ENCODE results near the gene ARHGAP44. TPM values are rescaled to one million over a fixed set of nuclear protein-coding genes. Genes with fewer than 3 reads are reported as not detected.

The ARHGAP44 gene
- total RNA-seq, 5 donors from 2014 or later (not counting 1 experiment from before 2014, with no cell fraction given): 0.15 to 0.39 (median 0.38) TPM; not detected in 2

GRCh38 chr17:12902046-12902445 lies 112.7 kb downstream of the ARHGAP44 start:
- H3K9me3 Mint-ChIP-seq: peaks cover 3 to 29% (median 5%) of the 10 kb centered on the region in 3 donors
- 85% methylated on average over 3 of the region's 3 CpGs for WGBS (ENCODE audit: insufficient coverage)
- no peaks in the 10 kb centered on the region for H3K4me1 Mint-ChIP-seq
- Histone ChIP-seq H3K9me3 (no peaks in the 10 kb centered on the region), H3K27me3 (replicated peaks in 1 of 2; ENCODE audit: control insufficient read depth in 2 of 2, extremely low read depth in 1 of 2, insufficient read depth in 2 of 2, low read length in 1 of 2) (no peaks in the 10 kb centered on the region), H3K36me3 (ENCODE audit: control insufficient read depth in 2 of 2, extremely low read depth in 1 of 2, insufficient read depth in 1 of 2, low read length in 1 of 2) (no peaks in the 10 kb centered on the region), H3K4me1 (ENCODE audit: control insufficient read depth in 1 of 2, extremely low read depth in 1 of 2, insufficient read depth in 2 of 2, low read length in 2 of 2) (no peaks in the 10 kb centered on the region), H3K4me3 (ENCODE audit: control insufficient read depth in 1 of 2, extremely low read depth in 1 of 2, low read length in 1 of 2) (no peak overlapping the region), H3K27ac (ENCODE audit: low read length) (no peak overlapping the region)
- no peak for DNase-seq
- no peaks in the 10 kb centered on the region for H3K36me3 Mint-ChIP-seq
- peaks cover 3% of the 10 kb centered on the region in 2 donors for H3K27me3 Mint-ChIP-seq
- ChIA-PET CTCF (no interaction called here), POLR2A (no interaction called here)
- no peak for ATAC-seq (replicated peaks in 1 of 4)
- no peak overlapping the region for H3K27ac Mint-ChIP-seq
- H3K4me3 Mint-ChIP-seq: no peak overlapping the region

GRCh38 chr17:12907477-12907876 lies 118.2 kb downstream of the ARHGAP44 start:
- Mint-ChIP-seq H3K27ac (no peak overlapping the region), H3K36me3 (no peaks in the 10 kb centered on the region), H3K9me3 (peaks cover 6 to 25% (median 9%) of the 10 kb centered on the region in 3 donors), H3K4me1 (no peaks in the 10 kb centered on the region), H3K27me3 (peaks cover 6 to 7% of the 10 kb centered on the region in 2 donors), H3K4me3 (no peak overlapping the region)
- no peaks in the 10 kb centered on the region for H3K27me3 ChIP-seq (replicated peaks in 1 of 2; ENCODE audit: control insufficient read depth in 2 of 2, extremely low read depth in 1 of 2, insufficient read depth in 2 of 2, low read length in 1 of 2)
- DNase-seq (no peak), ATAC-seq (replicated peaks in 1 of 4) (no peak)
- no peaks in the 10 kb centered on the region for H3K9me3 ChIP-seq
- no peaks in the 10 kb centered on the region for H3K4me1 ChIP-seq (ENCODE audit: control insufficient read depth in 1 of 2, extremely low read depth in 1 of 2, insufficient read depth in 2 of 2, low read length in 2 of 2)
- no peak overlapping the region for H3K4me3 ChIP-seq (ENCODE audit: control insufficient read depth in 1 of 2, extremely low read depth in 1 of 2, low read length in 1 of 2)
- ChIA-PET POLR2A (no interaction called here), CTCF (no interaction called here)
- no peak overlapping the region for H3K27ac ChIP-seq (ENCODE audit: low read length)
- H3K36me3 ChIP-seq (ENCODE audit: control insufficient read depth in 2 of 2, extremely low read depth in 1 of 2, insufficient read depth in 1 of 2, low read length in 1 of 2): no peaks in the 10 kb centered on the region

- H3K9me3 Mint-ChIP-seq: peaks cover 9 to 25% (median 10%) of the 10 kb centered on the region in 3 donors
- DNase-seq (no peak), ATAC-seq (replicated peaks in 1 of 4) (no peak)
- Histone ChIP-seq H3K27me3 (replicated peaks in 1 of 2; ENCODE audit: control insufficient read depth in 2 of 2, extremely low read depth in 1 of 2, insufficient read depth in 2 of 2, low read length in 1 of 2) (no peaks in the 10 kb centered on the region), H3K27ac (ENCODE audit: low read length) (no peak overlapping the region), H3K9me3 (no peaks in the 10 kb centered on the region), H3K4me3 (ENCODE audit: control insufficient read depth in 1 of 2, extremely low read depth in 1 of 2, low read length in 1 of 2) (no peak overlapping the region), H3K36me3 (ENCODE audit: control insufficient read depth in 2 of 2, extremely low read depth in 1 of 2, insufficient read depth in 1 of 2, low read length in 1 of 2) (no peaks in the 10 kb centered on the region), H3K4me1 (ENCODE audit: control insufficient read depth in 1 of 2, extremely low read depth in 1 of 2, insufficient read depth in 2 of 2, low read length in 2 of 2) (no peaks in the 10 kb centered on the region)
- CTCF ChIA-PET: no interaction called here
- H3K4me3 Mint-ChIP-seq: no peak overlapping the region
- H3K4me1 Mint-ChIP-seq: no peaks in the 10 kb centered on the region
- POLR2A ChIA-PET: no interaction called here
- H3K27me3 Mint-ChIP-seq: peaks cover 5 to 7% of the 10 kb centered on the region in 2 donors
- WGBS (ENCODE audit: insufficient coverage): 64% methylated on average over 2 of the region's 5 CpGs
- no peak overlapping the region for H3K27ac Mint-ChIP-seq
- H3K36me3 Mint-ChIP-seq: no peaks in the 10 kb centered on the region
These were observed 119.7 kb downstream of the ARHGAP44 start for GRCh38 chr17:12909046-12909445.

- POLR2A ChIA-PET: no interaction called here
- H3K27me3 Mint-ChIP-seq: peaks cover 5% of the 10 kb centered on the region in 2 donors
These were observed 120.2 kb downstream of the ARHGAP44 start for GRCh38 chr17:12909511-12909910.

GRCh38 chr17:12911239-12911638 lies 121.9 kb downstream of the ARHGAP44 start:
- H3K36me3 ChIP-seq (ENCODE audit: control insufficient read depth in 2 of 2, extremely low read depth in 1 of 2, insufficient read depth in 1 of 2, low read length in 1 of 2): no peaks in the 10 kb centered on the region
- CTCF ChIA-PET: no interaction called here
- Mint-ChIP-seq H3K27me3 (peaks cover 4 to 5% of the 10 kb centered on the region in 2 donors), H3K27ac (no peak overlapping the region), H3K4me3 (no peak overlapping the region), H3K36me3 (no peaks in the 10 kb centered on the region), H3K4me1 (no peaks in the 10 kb centered on the region), H3K9me3 (peaks cover 6 to 18% (median 11%) of the 10 kb centered on the region in 3 donors)
- DNase-seq (no peak), ATAC-seq (replicated peaks in 1 of 4) (no peak)
- POLR2A ChIA-PET: no interaction called here
- H3K27ac ChIP-seq (ENCODE audit: low read length): no peak overlapping the region
- H3K4me3 ChIP-seq (ENCODE audit: control insufficient read depth in 1 of 2, extremely low read depth in 1 of 2, low read length in 1 of 2): no peak overlapping the region
- H3K9me3 ChIP-seq: no peaks in the 10 kb centered on the region
- no peaks in the 10 kb centered on the region for H3K4me1 ChIP-seq (ENCODE audit: control insufficient read depth in 1 of 2, extremely low read depth in 1 of 2, insufficient read depth in 2 of 2, low read length in 2 of 2)
- no peaks in the 10 kb centered on the region for H3K27me3 ChIP-seq (replicated peaks in 1 of 2; ENCODE audit: control insufficient read depth in 2 of 2, extremely low read depth in 1 of 2, insufficient read depth in 2 of 2, low read length in 1 of 2)
- WGBS (ENCODE audit: insufficient coverage): no CpG with 5 or more reads among the region's 4 CpGs

More at GRCh38 chr17:12909511-12909910, 120.2 kb downstream of the ARHGAP44 start:
- no peak for DNase-seq
- Mint-ChIP-seq H3K4me1 (no peaks in the 10 kb centered on the region), H3K27ac (no peak overlapping the region), H3K9me3 (peaks cover 7 to 23% (median 8%) of the 10 kb centered on the region in 3 donors), H3K4me3 (no peak overlapping the region), H3K36me3 (no peaks in the 10 kb centered on the region)
- WGBS (ENCODE audit: insufficient coverage): 83% methylated on average over 1 of the region's 1 CpG
- no peaks in the 10 kb centered on the region for H3K9me3 ChIP-seq
- CTCF ChIA-PET: no interaction called here
- H3K4me3 ChIP-seq (ENCODE audit: control insufficient read depth in 1 of 2, extremely low read depth in 1 of 2, low read length in 1 of 2): no peak overlapping the region
- H3K4me1 ChIP-seq (ENCODE audit: control insufficient read depth in 1 of 2, extremely low read depth in 1 of 2, insufficient read depth in 2 of 2, low read length in 2 of 2): no peaks in the 10 kb centered on the region
- ATAC-seq (replicated peaks in 1 of 4): no peak
- H3K27me3 ChIP-seq (replicated peaks in 1 of 2; ENCODE audit: control insufficient read depth in 2 of 2, extremely low read depth in 1 of 2, insufficient read depth in 2 of 2, low read length in 1 of 2): no peaks in the 10 kb centered on the region
- no peak overlapping the region for H3K27ac ChIP-seq (ENCODE audit: low read length)
- H3K36me3 ChIP-seq (ENCODE audit: control insufficient read depth in 2 of 2, extremely low read depth in 1 of 2, insufficient read depth in 1 of 2, low read length in 1 of 2): no peaks in the 10 kb centered on the region

GRCh38 chr17:12917399-12917798 lies 128.1 kb downstream of the ARHGAP44 start:
- POLR2A ChIA-PET: no interaction called here
- no peak for DNase-seq

GRCh38 chr17:12918142-12918541 lies 128.8 kb downstream of the ARHGAP44 start:
- no peaks in the 10 kb centered on the region for H3K27me3 Mint-ChIP-seq
- ChIA-PET POLR2A (no interaction called here), CTCF (no interaction called here)
- no peaks in the 10 kb centered on the region for H3K36me3 Mint-ChIP-seq
- DNase-seq (no peak), ATAC-seq (replicated peaks in 1 of 4) (no peak)
- no peaks in the 10 kb centered on the region for H3K4me1 Mint-ChIP-seq
- Histone ChIP-seq H3K27me3 (replicated peaks in 1 of 2; ENCODE audit: control insufficient read depth in 2 of 2, extremely low read depth in 1 of 2, insufficient read depth in 2 of 2, low read length in 1 of 2) (no peaks in the 10 kb centered on the region), H3K4me1 (ENCODE audit: control insufficient read depth in 1 of 2, extremely low read depth in 1 of 2, insufficient read depth in 2 of 2, low read length in 2 of 2) (no peaks in the 10 kb centered on the region), H3K4me3 (ENCODE audit: control insufficient read depth in 1 of 2, extremely low read depth in 1 of 2, low read length in 1 of 2) (no peak overlapping the region), H3K27ac (ENCODE audit: low read length) (no peak overlapping the region), H3K9me3 (no peaks in the 10 kb centered on the region), H3K36me3 (ENCODE audit: control insufficient read depth in 2 of 2, extremely low read depth in 1 of 2, insufficient read depth in 1 of 2, low read length in 1 of 2) (no peaks in the 10 kb centered on the region)
- no peak overlapping the region for H3K4me3 Mint-ChIP-seq
- no peak overlapping the region for H3K27ac Mint-ChIP-seq
- 88% methylated on average over 5 of the region's 10 CpGs for WGBS (ENCODE audit: insufficient coverage)
- H3K9me3 Mint-ChIP-seq: peaks cover 0 to 4% (median 0%) of the 10 kb centered on the region in 3 donors

More at GRCh38 chr17:12917399-12917798, 128.1 kb downstream of the ARHGAP44 start:
- Mint-ChIP-seq H3K27me3 (no peaks in the 10 kb centered on the region), H3K9me3 (peaks cover 0 to 8% (median 0%) of the 10 kb centered on the region in 3 donors), H3K27ac (no peak overlapping the region), H3K36me3 (no peaks in the 10 kb centered on the region), H3K4me1 (no peaks in the 10 kb centered on the region), H3K4me3 (no peak overlapping the region)
- H3K36me3 ChIP-seq (ENCODE audit: control insufficient read depth in 2 of 2, extremely low read depth in 1 of 2, insufficient read depth in 1 of 2, low read length in 1 of 2): no peaks in the 10 kb centered on the region
- no peaks in the 10 kb centered on the region for H3K9me3 ChIP-seq
- CTCF ChIA-PET: no interaction called here
- 86% methylated on average over 4 of the region's 7 CpGs for WGBS (ENCODE audit: insufficient coverage)
- no peak for ATAC-seq (replicated peaks in 1 of 4)
- no peaks in the 10 kb centered on the region for H3K4me1 ChIP-seq (ENCODE audit: control insufficient read depth in 1 of 2, extremely low read depth in 1 of 2, insufficient read depth in 2 of 2, low read length in 2 of 2)
- H3K27me3 ChIP-seq (replicated peaks in 1 of 2; ENCODE audit: control insufficient read depth in 2 of 2, extremely low read depth in 1 of 2, insufficient read depth in 2 of 2, low read length in 1 of 2): no peaks in the 10 kb centered on the region
- H3K27ac ChIP-seq (ENCODE audit: low read length): no peak overlapping the region
- no peak overlapping the region for H3K4me3 ChIP-seq (ENCODE audit: control insufficient read depth in 1 of 2, extremely low read depth in 1 of 2, low read length in 1 of 2)
